Endodermal cell (in vitro differentiated cells): Measurements from ENCODE around the gene EARS2. TPM values are rescaled to one million over a fixed set of nuclear protein-coding genes. Genes with fewer than 3 reads are reported as not detected.

Experiments
- DNase-seq: peaks from one replicate; pipeline ENCODE4 v3.0.0-alpha.2; 2017
- H3K27ac ChIP-seq: 2 replicates; pipeline ENCODE4 v1.5.1; 2013; ENCODE audit warnings: mild to moderate bottlenecking, low read depth, low read length, moderate library complexity
- H3K27me3 ChIP-seq: 2 replicates; pipeline ENCODE4 v1.6.1; 2013; ENCODE audit warnings: mild to moderate bottlenecking, low read length, moderate library complexity; ENCODE audit not compliant: insufficient read depth, control insufficient read depth, poor library complexity, severe bottlenecking
- H3K36me3 ChIP-seq: 2 replicates; pipeline ENCODE4 v1.7.0; 2013; ENCODE audit warnings: mild to moderate bottlenecking, low read length, moderate library complexity; ENCODE audit not compliant: control insufficient read depth, insufficient read depth
- H3K4me1 ChIP-seq: one replicate; pipeline ENCODE4 v1.7.0; 2013; ENCODE audit warnings: low read length; ENCODE audit not compliant: control insufficient read depth, insufficient read depth
- H3K4me3 ChIP-seq: 2 replicates; pipeline ENCODE4 v1.5.1; 2013; ENCODE audit warnings: mild to moderate bottlenecking, low read length, moderate library complexity
- H3K9ac ChIP-seq: 2 replicates; pipeline ENCODE4 v1.6.1; 2013; ENCODE audit warnings: mild to moderate bottlenecking, low read length, moderate library complexity; ENCODE audit not compliant: poor library complexity, severe bottlenecking; ENCODE audit errors: extremely low read depth
- H3K9me3 ChIP-seq: 2 replicates; pipeline ENCODE4 v1.6.1; 2013; ENCODE audit warnings: mild to moderate bottlenecking, low read length, moderate library complexity; ENCODE audit not compliant: control insufficient read depth
- H3K27ac Mint-ChIP-seq: 2 replicates; pipeline ENCODE4 v1.8.0; 2020; ENCODE audit warnings: mixed read lengths
- H3K27me3 Mint-ChIP-seq: 2 replicates; pipeline ENCODE4 v1.8.0; 2021; ENCODE audit warnings: mild to moderate bottlenecking, mixed read lengths; ENCODE audit not compliant: insufficient read depth
- H3K36me3 Mint-ChIP-seq: 2 replicates; pipeline ENCODE4 v1.8.0; 2020; ENCODE audit warnings: low read depth, mixed read lengths
- H3K4me1 Mint-ChIP-seq: 2 replicates; pipeline ENCODE4 v1.8.0; 2020; ENCODE audit warnings: mixed read lengths
- H3K4me3 Mint-ChIP-seq: 2 replicates; pipeline ENCODE4 v1.8.0; 2020; ENCODE audit warnings: mild to moderate bottlenecking, moderate library complexity, mixed read lengths
- H3K9me3 Mint-ChIP-seq: 2 replicates; pipeline ENCODE4 v1.8.0; 2020; ENCODE audit warnings: mild to moderate bottlenecking, mixed read lengths
- WGBS, 2 experiments: methylation state at CpG; one replicate each; pipeline versions ENCODE4 v1.1.5 to v1.1.7; 2013; ENCODE audit warnings: missing lambda C conversion rate in 2 of 2, mixed read lengths in 1 of 2; ENCODE audit not compliant: insufficient coverage in 1 of 2, insufficient read length in 1 of 2; 5-methylcytosine and 5-hydroxymethylcytosine counted together
- long read RNA-seq, 4 experiments: library from polyadenylated mRNA in 2 of 4; library from RNA in 1 of 4; library from capped mRNA in 1 of 4; stranded (forward) in 3 of 4; unstranded in 1 of 4; transcript quantifications; one replicate each; pipeline ENCODE4 v2.0.0, GENCODE V29; 2020 to 2021; ENCODE audit warnings: inconsistent platforms in 1 of 4
- polyA plus RNA-seq, 2 experiments: library from polyadenylated mRNA; stranded (reverse); fragments of 50-300 nt; gene quantifications; one replicate each; pipeline ENCODE4 v1.2.3, GENCODE V29; 2013
- total RNA-seq, 2 donors: library from RNA; stranded (reverse); fragmentation: NEBNext Ultra II Directional in 1 of 2; extraction: Animal tissue kit (Norgen Biotek cat#: 25700) in 1 of 2; gene quantifications; 2 replicates in 1 of 2; 3 replicates in 1 of 2; pipeline ENCODE4 v1.2.1, GENCODE V29; 2021
- TF ChIP-seq, protein P1 (sequence below): fragments of 200-600 bp; sonication (generic); conservative IDR thresholded peaks from 2 replicates; pipeline ENCODE4 v1.5.0; 2021; ENCODE audit warnings: antibody characterized with exemption, mild to moderate bottlenecking

The EARS2 gene
- 10 to 100 TPM; 32.0 to 36.1 TPM for total RNA-seq
- 29.1 TPM for polyA plus RNA-seq (2013, experiment 1 of 2)
- 21.1 TPM for polyA plus RNA-seq (2013, experiment 2 of 2)
- long read RNA-seq, experiment 1, transcript EARS2-201 (9 exons, 3,961 nt), result major isoform, 5 of 17 reads
- long read RNA-seq, experiment 1, partial matches to known transcripts, result 5 of 17 reads
- long read RNA-seq, experiment 1, other reads (novel, unspliced or antisense), result 5 of 17 reads
- long read RNA-seq, experiment 2, transcript EARS2-201 (9 exons, 3,961 nt), result major isoform, 41 of 57 reads
- long read RNA-seq, experiment 2, partial matches to known transcripts, result 9 of 57 reads
- long read RNA-seq, experiment 2, other reads (novel, unspliced or antisense), result 3 of 57 reads
- long read RNA-seq, experiment 3, transcript EARS2-212 (1 exons, 599 nt), result minor isoform, 7 of 223 reads
- long read RNA-seq, experiment 3, transcript EARS2-201 (9 exons, 3,961 nt), result major isoform, 184 of 223 reads
- long read RNA-seq, experiment 3, partial matches to known transcripts, result 10 of 223 reads
- long read RNA-seq, experiment 3, other reads (novel, unspliced or antisense), result 19 of 223 reads
- long read RNA-seq, experiment 4, partial matches to known transcripts, result 0 of 4 reads
- long read RNA-seq, experiment 4, other reads (novel, unspliced or antisense), result 1 of 4 reads

DNA sequence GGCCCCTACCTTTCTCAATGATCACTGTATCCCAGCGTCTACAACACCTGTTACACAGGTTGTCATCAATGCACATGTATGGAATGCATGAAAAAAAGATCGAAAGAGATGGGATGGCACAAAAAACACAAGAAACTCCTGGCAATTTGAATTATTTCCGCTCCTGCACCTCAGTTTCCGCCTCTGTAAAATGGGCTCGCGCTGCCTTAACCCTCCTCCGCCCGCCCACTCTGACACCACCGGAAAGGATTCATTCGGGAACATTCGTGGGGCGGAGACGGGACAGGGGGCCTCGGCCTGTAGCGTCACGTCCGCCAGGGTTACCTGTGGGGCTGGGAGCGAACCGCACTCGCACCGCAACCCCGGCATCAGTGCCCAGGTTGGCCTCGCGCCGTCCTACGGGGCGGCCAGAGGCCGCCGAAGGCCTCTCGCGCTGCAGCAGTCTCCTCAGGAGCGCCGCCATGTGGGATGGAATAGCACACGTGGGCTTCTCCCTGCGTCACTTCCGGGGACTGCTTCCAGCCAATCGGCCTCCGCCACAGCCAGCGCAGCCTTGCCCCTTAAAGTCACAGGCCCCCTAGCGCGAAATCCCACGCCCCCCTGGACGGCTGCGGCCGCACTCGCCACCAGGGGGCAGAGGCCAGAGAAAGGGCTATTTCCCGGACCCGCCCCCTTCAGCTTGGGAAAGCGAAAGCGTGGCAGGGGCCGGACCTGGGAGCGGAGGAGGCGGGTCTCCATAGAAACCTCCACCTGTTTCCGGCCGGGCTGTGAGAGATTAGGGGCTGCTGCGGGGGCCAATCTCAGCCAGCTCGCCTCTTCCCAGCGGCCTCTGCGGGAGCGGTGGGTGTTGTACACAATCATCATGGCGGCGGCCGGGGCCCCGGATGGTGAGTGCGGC, at the start of gene EARS2, which contains the start of gene UBFD1:
EARS2 (minus strand) TSS at position 470 of the 898 bp plus-strand sequence; CDS start at position 463, 7 bp downstream.
UBFD1 (plus strand) TSS at position 847 of the 898 bp plus-strand sequence; CDS start at position 863, 16 bp downstream.
- Histone ChIP-seq H3K27ac (peak within 1 kb of the TSS; percentile 94), H3K9me3 (no peaks in the 10 kb centered on the region), H3K9ac (peak within 1 kb of the TSS; percentile 92), H3K36me3 (peaks cover 41% of the 10 kb centered on the region), H3K4me1 (no peaks in the 10 kb centered on the region), H3K27me3 (no peaks in the 10 kb centered on the region), H3K4me3 (peak within 1 kb of the TSS; percentile 98)
- Mint-ChIP-seq H3K4me1 (peaks cover 3% of the 10 kb centered on the region), H3K36me3 (peaks cover 43% of the 10 kb centered on the region), H3K27me3 (no peaks in the 10 kb centered on the region), H3K9me3 (peaks cover 3% of the 10 kb centered on the region), H3K27ac (peak within 1 kb of the TSS; percentile 97), H3K4me3 (peak within 1 kb of the TSS; percentile 84)
- DNase-seq, result peak; percentile 100
- TF ChIP-seq, protein P1, sequence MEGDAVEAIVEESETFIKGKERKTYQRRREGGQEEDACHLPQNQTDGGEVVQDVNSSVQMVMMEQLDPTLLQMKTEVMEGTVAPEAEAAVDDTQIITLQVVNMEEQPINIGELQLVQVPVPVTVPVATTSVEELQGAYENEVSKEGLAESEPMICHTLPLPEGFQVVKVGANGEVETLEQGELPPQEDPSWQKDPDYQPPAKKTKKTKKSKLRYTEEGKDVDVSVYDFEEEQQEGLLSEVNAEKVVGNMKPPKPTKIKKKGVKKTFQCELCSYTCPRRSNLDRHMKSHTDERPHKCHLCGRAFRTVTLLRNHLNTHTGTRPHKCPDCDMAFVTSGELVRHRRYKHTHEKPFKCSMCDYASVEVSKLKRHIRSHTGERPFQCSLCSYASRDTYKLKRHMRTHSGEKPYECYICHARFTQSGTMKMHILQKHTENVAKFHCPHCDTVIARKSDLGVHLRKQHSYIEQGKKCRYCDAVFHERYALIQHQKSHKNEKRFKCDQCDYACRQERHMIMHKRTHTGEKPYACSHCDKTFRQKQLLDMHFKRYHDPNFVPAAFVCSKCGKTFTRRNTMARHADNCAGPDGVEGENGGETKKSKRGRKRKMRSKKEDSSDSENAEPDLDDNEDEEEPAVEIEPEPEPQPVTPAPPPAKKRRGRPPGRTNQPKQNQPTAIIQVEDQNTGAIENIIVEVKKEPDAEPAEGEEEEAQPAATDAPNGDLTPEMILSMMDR, result peak; percentile 95
- WGBS, 2 experiments, result 2 to 3% methylated on average over 37 to 65 of the region's 65 CpGs

DNA sequence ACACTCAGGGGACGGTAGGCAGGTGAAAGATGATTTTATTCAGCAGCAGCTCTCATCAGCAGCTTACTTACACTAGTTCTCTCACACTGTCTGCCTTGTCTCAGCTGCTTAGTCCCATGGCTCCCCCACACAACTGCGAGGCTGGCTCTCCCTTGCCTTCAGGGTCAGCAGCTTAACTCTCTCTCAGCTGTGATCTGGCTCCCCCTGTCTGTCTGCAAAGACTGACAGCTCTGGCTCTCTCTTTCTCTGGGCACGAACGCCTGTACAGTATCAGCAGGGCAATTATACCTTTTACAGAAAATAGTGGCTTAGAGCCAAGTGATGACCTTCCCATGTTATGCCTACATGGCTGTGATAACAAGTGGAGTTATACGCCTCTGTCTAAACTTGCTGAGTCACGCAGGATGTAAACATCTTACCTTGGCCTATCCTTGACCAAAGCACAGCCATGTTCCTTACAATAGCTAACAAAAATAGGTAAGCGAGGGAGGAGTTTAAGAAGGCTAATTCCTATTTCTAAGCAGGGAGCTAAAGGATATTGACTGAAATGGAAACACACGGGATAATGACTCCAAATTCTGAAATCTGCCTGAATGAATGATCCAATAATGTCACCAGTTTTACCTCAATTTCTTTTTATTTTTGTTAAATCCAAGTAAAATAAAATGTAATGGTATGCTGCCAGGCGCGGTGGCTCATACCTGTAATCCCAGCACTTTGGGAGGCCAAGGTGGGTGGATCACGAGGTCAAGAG, 40.0 kb upstream of the EARS2 start:
- peak; percentile 86 for DNase-seq
- Mint-ChIP-seq H3K9me3 (no peaks in the 10 kb centered on the region), H3K27me3 (no peaks in the 10 kb centered on the region), H3K27ac (peak overlapping the region; percentile 18), H3K36me3 (peaks cover 22% of the 10 kb centered on the region), H3K4me3 (no peak overlapping the region), H3K4me1 (peaks cover 18% of the 10 kb centered on the region)
- Histone ChIP-seq H3K36me3 (peaks cover 14% of the 10 kb centered on the region), H3K4me1 (peaks cover 2% of the 10 kb centered on the region), H3K27me3 (no peaks in the 10 kb centered on the region), H3K27ac (no peak overlapping the region), H3K9me3 (no peaks in the 10 kb centered on the region), H3K9ac (no peak overlapping the region), H3K4me3 (no peak overlapping the region)
- TF ChIP-seq, protein P1, result peak; percentile 71
- 86 to 92% methylated on average over 7 to 11 of the region's 11 CpGs for WGBS, 2 experiments
